Stomach (tissue), 9 donors: ENCODE measurements around the gene RAI1. TPM values are rescaled to one million over a fixed set of nuclear protein-coding genes. Genes with fewer than 3 reads are reported as not detected.

Source experiments
- DNase-seq, 2 donors: peaks; one replicate each; pipeline versions ENCODE4 v3.0.0 to v3.0.0-alpha.2; 2013 to 2019
- H3K27ac ChIP-seq, 5 donors: fragments of 200-600 bp in 4 of 5; sonication (generic) in 4 of 5; one replicate each; pipeline ENCODE4 v1.5.1; 2013 to 2019; ENCODE audit warnings: mild to moderate bottlenecking in 1 of 5, moderate library complexity in 1 of 5
- H3K27me3 ChIP-seq, 3 donors: fragments of 200-600 bp; sonication (generic); one replicate each; pipeline ENCODE4 v1.5.1; 2017 to 2019; ENCODE audit warnings: mixed run types in 1 of 3
- H3K36me3 ChIP-seq, 4 donors: fragments of 200-600 bp; sonication (generic); 1 replicate in 3 of 4; 2 replicates in 1 of 4; pipeline ENCODE4 v1.5.1; 2016 to 2019
- H3K4me1 ChIP-seq, 4 donors: fragments of 200-600 bp; sonication (generic); one replicate each; pipeline ENCODE4 v1.5.1; 2016 to 2019
- H3K4me3 ChIP-seq, 4 donors: fragments of 200-600 bp; sonication (generic) in 3 of 4; one replicate each; pipeline ENCODE4 v1.5.1; 2016 to 2019; ENCODE audit warnings: mild to moderate bottlenecking in 1 of 4
- H3K9me3 ChIP-seq, 4 donors: fragments of 200-600 bp; sonication (generic); one replicate each; pipeline ENCODE4 v1.5.1; 2016 to 2019
- EP300 ChIP-seq: sonication (generic); formaldehyde crosslinking; IDR thresholded peaks from one replicate; pipeline ENCODE4 v1.6.1; 2017; ENCODE audit warnings: antibody characterized with exemption
- POLR2A ChIP-seq, 4 donors: fragments of 450-650 bp; IDR thresholded peaks; one replicate each; pipeline ENCODE4 v1.6.1; 2016; ENCODE audit warnings: antibody characterized with exemption in 4 of 4, control low read depth in 2 of 4, mild to moderate bottlenecking in 1 of 4, moderate library complexity in 1 of 4
- POLR2AphosphoS5 ChIP-seq, 3 donors: sonication (generic); formaldehyde crosslinking; IDR thresholded peaks; one replicate each; pipeline ENCODE4 v1.6.1; 2016; ENCODE audit warnings: antibody characterized with exemption in 3 of 3
- WGBS, 5 donors: extraction: QIAGEN DNeasy Blood & Tissue Kit in 3 of 5; methylation state at CpG; one replicate each; pipeline versions ENCODE4 v1.1.5 to v1.1.7; 2013 to 2018; 5-methylcytosine and 5-hydroxymethylcytosine counted together
- intact Hi-C: fragments of 100-400 bp; cut with DNase I; formaldehyde crosslinking; loops from one replicate; pipeline ENCODE4 v1.15.1; 2023; ENCODE audit warnings: low total_unique reads
- polyA plus RNA-seq, 3 donors: library from polyadenylated mRNA; stranded (reverse); fragments of 200-250 nt; gene quantifications; one replicate each; pipeline ENCODE4 v1.2.3, GENCODE V29; 2013
- total RNA-seq, 5 donors: library from RNA; depleted of rRNA; stranded (reverse); fragments of >200 nt; gene quantifications; one replicate each; pipeline versions ENCODE4 v1.1.0 to v1.2.3, GENCODE V29; 2014 to 2016
- TF ChIP-seq, protein P1 (sequence below), 7 experiments: fragments of 450-650 bp in 4 of 7; fragments of 200-600 bp in 3 of 7; sonication (generic) in 3 of 7; IDR thresholded peaks; one replicate each; pipeline ENCODE4 v1.5.1; 2016 to 2019; ENCODE audit warnings: antibody characterized with exemption in 7 of 7, control low read depth in 2 of 7, mild to moderate bottlenecking in 1 of 7
- donor health status: healthy with polysubstance abuse.
- donor health status: Bipolar disorder and iron deficiency.
- donor health status: healthy.

Gene RAI1
- total and polyA plus RNA-seq, 8 donors: 4.6 to 94.5 (median 28.3) TPM

GRCh38 chr17:17792037-17792550, 110.8 kb downstream of the RAI1 start:
- no peak for TF ChIP-seq POLR2AphosphoS5 (IDR thresholded peaks at IDR 0.05)
- TF ChIP-seq POLR2A (IDR thresholded peaks at IDR 0.05): no peak
- TF ChIP-seq, protein P1, sequence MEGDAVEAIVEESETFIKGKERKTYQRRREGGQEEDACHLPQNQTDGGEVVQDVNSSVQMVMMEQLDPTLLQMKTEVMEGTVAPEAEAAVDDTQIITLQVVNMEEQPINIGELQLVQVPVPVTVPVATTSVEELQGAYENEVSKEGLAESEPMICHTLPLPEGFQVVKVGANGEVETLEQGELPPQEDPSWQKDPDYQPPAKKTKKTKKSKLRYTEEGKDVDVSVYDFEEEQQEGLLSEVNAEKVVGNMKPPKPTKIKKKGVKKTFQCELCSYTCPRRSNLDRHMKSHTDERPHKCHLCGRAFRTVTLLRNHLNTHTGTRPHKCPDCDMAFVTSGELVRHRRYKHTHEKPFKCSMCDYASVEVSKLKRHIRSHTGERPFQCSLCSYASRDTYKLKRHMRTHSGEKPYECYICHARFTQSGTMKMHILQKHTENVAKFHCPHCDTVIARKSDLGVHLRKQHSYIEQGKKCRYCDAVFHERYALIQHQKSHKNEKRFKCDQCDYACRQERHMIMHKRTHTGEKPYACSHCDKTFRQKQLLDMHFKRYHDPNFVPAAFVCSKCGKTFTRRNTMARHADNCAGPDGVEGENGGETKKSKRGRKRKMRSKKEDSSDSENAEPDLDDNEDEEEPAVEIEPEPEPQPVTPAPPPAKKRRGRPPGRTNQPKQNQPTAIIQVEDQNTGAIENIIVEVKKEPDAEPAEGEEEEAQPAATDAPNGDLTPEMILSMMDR (IDR thresholded peaks at IDR 0.05): no peak
- TF ChIP-seq EP300: no peak
- peaks cover 28 to 42% (median 40%) of the 10 kb centered on the region in 4 donors for H3K36me3 ChIP-seq
- peak in 1 of 2 donors; percentile 57 for DNase-seq
- no peak overlapping the region for H3K4me3 ChIP-seq
- H3K27ac ChIP-seq: peak overlapping the region in 4 of 5 donors; percentile 8 to 48 (median 30)
- intact Hi-C loops: no loop called here
- H3K4me1 ChIP-seq: peaks cover 27 to 53% (median 39%) of the 10 kb centered on the region in 4 donors
- no peaks in the 10 kb centered on the region for H3K9me3 ChIP-seq
- WGBS, 5 donors: 31 to 53% (median 41%) methylated on average over 14 to 18 of the region's 18 CpGs
- H3K27me3 ChIP-seq: no peaks in the 10 kb centered on the region

DNA sequence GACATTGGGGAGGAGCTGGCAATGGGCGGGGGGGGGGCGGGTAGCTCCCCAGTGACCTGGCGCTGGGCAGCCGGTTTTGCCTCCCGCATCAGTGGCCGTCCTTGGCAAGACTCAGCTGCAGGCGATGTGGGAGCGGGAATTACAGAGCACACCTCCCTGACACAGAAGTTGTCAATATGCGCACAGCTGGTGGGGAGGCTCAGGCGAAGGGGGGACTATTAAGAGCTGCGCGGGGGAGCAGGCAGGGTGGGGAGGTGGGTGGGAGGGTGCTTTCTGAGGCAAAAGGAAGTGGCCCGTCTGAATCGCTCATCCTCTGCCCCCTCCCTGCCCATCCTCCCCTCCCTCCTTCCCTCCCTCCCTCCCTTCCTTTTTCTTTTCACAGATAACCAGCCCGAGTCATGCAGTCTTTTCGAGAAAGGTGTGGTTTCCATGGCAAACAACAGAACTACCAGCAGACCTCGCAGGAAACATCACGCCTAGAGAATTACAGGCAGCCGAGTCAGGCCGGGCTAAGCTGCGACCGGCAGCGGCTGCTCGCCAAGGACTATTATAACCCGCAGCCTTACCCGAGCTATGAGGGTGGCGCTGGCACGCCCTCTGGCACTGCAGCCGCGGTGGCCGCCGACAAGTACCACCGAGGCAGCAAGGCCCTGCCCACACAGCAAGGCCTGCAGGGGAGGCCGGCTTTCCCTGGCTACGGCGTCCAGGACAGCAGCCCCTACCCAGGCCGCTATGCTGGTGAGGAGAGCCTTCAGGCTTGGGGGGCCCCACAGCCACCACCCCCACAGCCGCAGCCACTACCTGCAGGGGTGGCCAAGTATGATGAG, 111.5 kb downstream of the RAI1 start:
- 16 to 32% (median 25%) methylated on average over 26 to 38 of the region's 38 CpGs for WGBS, 5 donors
- Histone ChIP-seq H3K27me3 (no peaks in the 10 kb centered on the region), H3K36me3 (peaks cover 34 to 48% (median 47%) of the 10 kb centered on the region in 4 donors), H3K4me3 (no peak overlapping the region), H3K27ac (peak overlapping the region in 4 of 5 donors; percentile 8 to 48 (median 30)), H3K4me1 (peaks cover 27 to 50% (median 36%) of the 10 kb centered on the region in 4 donors), H3K9me3 (no peaks in the 10 kb centered on the region)
- peak; percentile 38 to 86 for DNase-seq
- TF ChIP-seq POLR2A (IDR thresholded peaks at IDR 0.05): no peak
- TF ChIP-seq EP300: no peak
- TF ChIP-seq POLR2AphosphoS5 (IDR thresholded peaks at IDR 0.05): no peak
- TF ChIP-seq, protein P1 (IDR thresholded peaks at IDR 0.05): no peak
- intact Hi-C loops: no loop called here

DNA sequence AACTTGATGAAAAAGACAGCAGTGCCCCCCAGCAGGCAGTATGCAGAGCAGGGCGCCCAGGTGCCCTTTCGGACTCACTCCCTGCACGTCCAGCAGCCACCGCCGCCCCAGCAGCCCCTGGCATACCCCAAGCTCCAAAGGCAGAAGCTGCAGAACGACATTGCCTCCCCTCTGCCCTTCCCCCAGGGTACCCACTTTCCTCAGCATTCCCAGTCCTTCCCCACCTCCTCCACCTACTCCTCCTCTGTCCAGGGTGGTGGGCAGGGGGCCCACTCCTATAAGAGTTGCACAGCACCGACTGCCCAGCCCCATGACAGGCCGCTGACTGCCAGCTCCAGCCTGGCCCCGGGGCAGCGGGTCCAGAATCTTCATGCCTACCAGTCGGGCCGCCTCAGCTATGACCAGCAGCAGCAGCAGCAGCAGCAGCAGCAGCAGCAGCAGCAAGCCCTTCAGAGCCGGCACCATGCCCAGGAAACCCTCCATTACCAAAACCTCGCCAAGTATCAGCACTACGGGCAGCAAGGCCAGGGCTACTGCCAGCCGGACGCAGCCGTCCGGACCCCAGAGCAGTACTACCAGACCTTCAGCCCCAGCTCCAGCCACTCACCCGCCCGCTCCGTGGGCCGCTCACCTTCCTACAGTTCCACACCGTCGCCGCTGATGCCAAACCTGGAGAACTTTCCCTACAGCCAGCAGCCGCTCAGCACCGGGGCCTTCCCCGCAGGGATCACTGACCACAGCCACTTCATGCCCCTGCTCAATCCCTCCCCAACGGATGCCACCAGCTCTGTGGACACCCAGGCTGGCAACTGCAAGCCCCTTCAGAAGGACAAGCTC, 112.3 kb downstream of the RAI1 start:
- H3K27me3 ChIP-seq: no peaks in the 10 kb centered on the region
- no peak for DNase-seq
- no peaks in the 10 kb centered on the region for H3K9me3 ChIP-seq
- H3K36me3 ChIP-seq: peaks cover 38 to 57% (median 55%) of the 10 kb centered on the region in 4 donors
- H3K27ac ChIP-seq: peak overlapping the region in 2 of 5 donors; percentile 8 to 46
- WGBS, 5 donors: 85 to 95% (median 92%) methylated on average over 18 to 30 of the region's 30 CpGs
- H3K4me3 ChIP-seq: no peak overlapping the region
- intact Hi-C loops: no loop called here
- TF ChIP-seq POLR2AphosphoS5 (IDR thresholded peaks at IDR 0.05) (no peak), POLR2A (IDR thresholded peaks at IDR 0.05) (no peak), EP300 (no peak)
- TF ChIP-seq, protein P1 (IDR thresholded peaks at IDR 0.05): no peak
- peaks cover 27 to 50% (median 35%) of the 10 kb centered on the region in 4 donors for H3K4me1 ChIP-seq

DNA sequence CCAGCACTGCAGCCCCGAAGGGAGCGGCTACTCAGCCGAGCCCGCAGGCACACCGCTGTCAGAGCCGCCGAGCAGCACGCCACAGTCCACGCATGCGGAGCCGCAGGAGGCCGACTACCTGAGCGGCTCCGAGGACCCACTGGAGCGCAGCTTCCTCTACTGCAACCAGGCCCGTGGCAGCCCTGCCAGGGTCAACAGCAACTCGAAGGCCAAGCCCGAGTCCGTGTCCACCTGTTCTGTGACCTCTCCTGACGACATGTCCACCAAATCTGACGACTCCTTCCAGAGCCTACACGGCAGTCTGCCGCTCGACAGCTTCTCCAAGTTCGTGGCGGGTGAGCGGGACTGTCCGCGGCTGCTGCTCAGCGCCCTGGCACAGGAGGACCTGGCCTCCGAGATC, 113.1 kb downstream of the RAI1 start:
- no peak for DNase-seq
- intact Hi-C loops: no loop called here
- Histone ChIP-seq H3K27ac (no peak overlapping the region), H3K4me1 (peaks cover 27 to 49% (median 36%) of the 10 kb centered on the region in 4 donors), H3K9me3 (no peaks in the 10 kb centered on the region), H3K27me3 (no peaks in the 10 kb centered on the region), H3K36me3 (peaks cover 38 to 65% (median 62%) of the 10 kb centered on the region in 4 donors), H3K4me3 (no peak overlapping the region)
- TF ChIP-seq POLR2AphosphoS5 (IDR thresholded peaks at IDR 0.05): no peak
- TF ChIP-seq, protein P1 (IDR thresholded peaks at IDR 0.05): no peak
- TF ChIP-seq EP300: no peak
- no peak for TF ChIP-seq POLR2A (IDR thresholded peaks at IDR 0.05)
- 93 to 96% (median 93%) methylated on average over 19 to 31 of the region's 31 CpGs for WGBS, 5 donors
